ENCODE measurements around the gene MED23. TPM values are rescaled to one million over a fixed set of nuclear protein-coding genes. Genes with fewer than 3 reads are reported as not detected.

MED23 gene
- total and polyA plus RNA-seq, 11 donors, result 5.7 to 15.3 (median 11.2) TPM

GRCh38 chr6:131663578-131664165, 35.6 kb upstream of the MED23 start:
- ATAC-seq, result no peak
- no peak for TF ChIP-seq CTCF (IDR thresholded peaks at IDR 0.05)
- no peak for TF ChIP-seq POLR2A (IDR thresholded peaks at IDR 0.05)
- H3K36me3 ChIP-seq, result no peaks in the 10 kb centered on the region

DNA sequence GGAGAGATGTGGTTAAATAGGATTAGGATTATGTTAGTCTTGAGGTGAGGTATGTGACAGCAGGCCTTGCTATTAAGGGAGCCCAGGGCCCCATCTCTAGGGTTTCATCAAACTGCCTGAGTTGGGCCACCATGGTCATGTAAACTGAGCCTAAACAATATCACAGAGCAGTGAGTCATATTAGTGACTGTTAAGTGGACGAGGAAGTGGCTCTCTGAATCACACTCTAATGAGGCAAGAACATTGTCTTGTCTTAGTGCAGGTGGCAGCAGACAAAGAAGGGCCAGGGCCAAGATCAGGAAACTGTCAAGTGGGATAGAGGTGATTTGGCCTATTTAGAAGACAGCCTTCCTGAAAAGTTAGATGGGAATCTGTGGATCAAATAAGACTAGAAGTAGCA, 32.2 kb upstream of the MED23 start:
- no peak for DNase-seq
- intact Hi-C loops (cut with DNase I), result no loop called here
- TF ChIP-seq POLR2A (IDR thresholded peaks at IDR 0.05), result no peak
- TF ChIP-seq CTCF (IDR thresholded peaks at IDR 0.05), result no peak
- Histone ChIP-seq H3K27me3 (no peaks in the 10 kb centered on the region), H3K36me3 (no peaks in the 10 kb centered on the region), H3K9me3 (no peaks in the 10 kb centered on the region), H3K4me1 (no peaks in the 10 kb centered on the region), H3K27ac (no peak overlapping the region), H3K4me3 (no peak overlapping the region)
- no peak for ATAC-seq
- 51 to 76% (median 66%) methylated on average over 1 of the region's 1 CpG for WGBS, 4 donors

More at GRCh38 chr6:131663578-131664165, 35.6 kb upstream of the MED23 start:
- no peaks in the 10 kb centered on the region for H3K9me3 ChIP-seq
- no peak overlapping the region for H3K27ac ChIP-seq
- intact Hi-C loops (cut with DNase I), result no loop called here
- WGBS, 4 donors, result 87 to 93% (median 90%) methylated on average over 2 of the region's 2 CpGs
- no peaks in the 10 kb centered on the region for H3K4me1 ChIP-seq
- H3K27me3 ChIP-seq, result no peaks in the 10 kb centered on the region
- no peak for DNase-seq
- no peak overlapping the region for H3K4me3 ChIP-seq

GRCh38 chr6:131658287-131658686, 30.2 kb upstream of the MED23 start:
- Histone ChIP-seq H3K36me3 (no peaks in the 10 kb centered on the region), H3K4me1 (no peaks in the 10 kb centered on the region), H3K9me3 (no peaks in the 10 kb centered on the region), H3K4me3 (no peak overlapping the region), H3K27me3 (no peaks in the 10 kb centered on the region), H3K27ac (no peak overlapping the region)
- intact Hi-C loops (cut with DNase I), result no loop called here
- no peak for ATAC-seq
- 93 to 97% (median 93%) methylated on average over 3 of the region's 3 CpGs for WGBS, 4 donors
- TF ChIP-seq POLR2A (IDR thresholded peaks at IDR 0.05) (no peak), CTCF (IDR thresholded peaks at IDR 0.05) (no peak)
- no peak for DNase-seq

GRCh38 chr6:131657630-131658111, 29.6 kb upstream of the MED23 start:
- DNase-seq, result no peak
- no peak for TF ChIP-seq CTCF (IDR thresholded peaks at IDR 0.05)
- 75 to 81% (median 80%) methylated on average over 6 of the region's 6 CpGs for WGBS, 4 donors
- intact Hi-C loops (cut with DNase I), result no loop called here
- Histone ChIP-seq H3K27me3 (no peaks in the 10 kb centered on the region), H3K4me3 (no peak overlapping the region), H3K4me1 (no peaks in the 10 kb centered on the region), H3K36me3 (no peaks in the 10 kb centered on the region), H3K27ac (no peak overlapping the region), H3K9me3 (no peaks in the 10 kb centered on the region)
- ATAC-seq, result no peak
